OCI-LY7 (cell line): ENCODE measurements around the gene C3orf52.

Source experiments
- CTCF ChIP-seq: fragments of 200-600 bp; sonication (generic); conservative IDR thresholded peaks from 2 replicates; pipeline ENCODE4 v1.5.1; 2014; ENCODE audit warnings: mild to moderate bottlenecking, antibody characterized with exemption, low read length, moderate library complexity, mixed read lengths
- EZH2phosphoT487 ChIP-seq: fragments of 200-600 bp; sonication (generic); IDR thresholded peaks from 2 replicates; pipeline ENCODE4 v1.6.1; 2018; ENCODE audit warnings: low read depth, borderline replicate concordance, mild to moderate bottlenecking, mixed run types, antibody characterized with exemption, low read length, moderate library complexity, mixed read lengths

GRCh38 chr3:112129925-112130637 lies 43.9 kb downstream of the C3orf52 start:
- TF ChIP-seq CTCF (no peak), EZH2phosphoT487 (no peak)
